ENCODE measurements around the gene SENP6.
"Not testable (repeated sequence)": the region's sequence is repeated elsewhere in the genome, so short reads cannot be mapped to it uniquely, and the experiment has no call there.

- TF ChIP-seq, protein P1, sequence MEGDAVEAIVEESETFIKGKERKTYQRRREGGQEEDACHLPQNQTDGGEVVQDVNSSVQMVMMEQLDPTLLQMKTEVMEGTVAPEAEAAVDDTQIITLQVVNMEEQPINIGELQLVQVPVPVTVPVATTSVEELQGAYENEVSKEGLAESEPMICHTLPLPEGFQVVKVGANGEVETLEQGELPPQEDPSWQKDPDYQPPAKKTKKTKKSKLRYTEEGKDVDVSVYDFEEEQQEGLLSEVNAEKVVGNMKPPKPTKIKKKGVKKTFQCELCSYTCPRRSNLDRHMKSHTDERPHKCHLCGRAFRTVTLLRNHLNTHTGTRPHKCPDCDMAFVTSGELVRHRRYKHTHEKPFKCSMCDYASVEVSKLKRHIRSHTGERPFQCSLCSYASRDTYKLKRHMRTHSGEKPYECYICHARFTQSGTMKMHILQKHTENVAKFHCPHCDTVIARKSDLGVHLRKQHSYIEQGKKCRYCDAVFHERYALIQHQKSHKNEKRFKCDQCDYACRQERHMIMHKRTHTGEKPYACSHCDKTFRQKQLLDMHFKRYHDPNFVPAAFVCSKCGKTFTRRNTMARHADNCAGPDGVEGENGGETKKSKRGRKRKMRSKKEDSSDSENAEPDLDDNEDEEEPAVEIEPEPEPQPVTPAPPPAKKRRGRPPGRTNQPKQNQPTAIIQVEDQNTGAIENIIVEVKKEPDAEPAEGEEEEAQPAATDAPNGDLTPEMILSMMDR (IDR thresholded peaks at IDR 0.05 in 4 of 5, conservative IDR thresholded peaks at IDR 0.05 in 1 of 5) = not testable (repeated sequence)
- TF ChIP-seq POLR2A (IDR thresholded peaks at IDR 0.05) = not testable (repeated sequence)
These were observed 106.7 kb downstream of the SENP6 start for GRCh38 chr6:75708334-75708733.

All from gastrocnemius medialis (tissue), 4 donors.